C4-2B (cell line): Measurements from ENCODE around the gene PPIA.

Experiments
- H3K27ac ChIP-seq: fragments of 450-650 bp; 2 replicates; pipeline ENCODE4 v1.5.1; 2017
- CTCF ChIP-seq: fragments of 450-650 bp; conservative IDR thresholded peaks from 2 replicates; pipeline ENCODE4 v1.5.1; 2017; ENCODE audit warnings: mild to moderate bottlenecking
- ZFX ChIP-seq: fragments of 450-650 bp; IDR thresholded peaks from 2 replicates; pipeline ENCODE4 v1.6.1; 2017

The PPIA gene

GRCh38 chr7:44805950-44806349 is 9.5 kb downstream of the PPIA start:
- no peak overlapping the region for H3K27ac ChIP-seq
- TF ChIP-seq CTCF (no peak), ZFX (no peak)

GRCh38 chr7:44808914-44809393 is 12.5 kb downstream of the PPIA start:
- no peak overlapping the region for H3K27ac ChIP-seq
- TF ChIP-seq CTCF (no peak), ZFX (no peak)

GRCh38 chr7:44811093-44811492 is 14.6 kb downstream of the PPIA start:
- H3K27ac ChIP-seq, result no peak overlapping the region
- TF ChIP-seq CTCF (no peak), ZFX (no peak)

- no peak overlapping the region for H3K27ac ChIP-seq
- TF ChIP-seq CTCF (no peak), ZFX (no peak)
Measured at GRCh38 chr7:44811571-44811970, 15.1 kb downstream of the PPIA start.

- no peak for TF ChIP-seq ZFX
- no peak for TF ChIP-seq CTCF
- no peak overlapping the region for H3K27ac ChIP-seq
Measured at GRCh38 chr7:44814919-44815318, 18.4 kb downstream of the PPIA start.

GRCh38 chr7:44819292-44819691 is 22.8 kb downstream of the PPIA start:
- TF ChIP-seq ZFX (no peak), CTCF (no peak)

GRCh38 chr7:44823255-44823781 is 26.8 kb downstream of the PPIA start:
- TF ChIP-seq CTCF (no peak), ZFX (no peak)
- H3K27ac ChIP-seq, result no peak overlapping the region

More at GRCh38 chr7:44819292-44819691, 22.8 kb downstream of the PPIA start:
- no peak overlapping the region for H3K27ac ChIP-seq
